Ovary (tissue), 9 donors: Measurements from ENCODE around the gene ROMO1. TPM values are rescaled to one million over a fixed set of nuclear protein-coding genes. Genes with fewer than 3 reads are reported as not detected.

Source experiments
- DNase-seq, 5 donors: peaks; one replicate each; pipeline ENCODE4 v3.0.0-alpha.2; 2019 to 2020
- H3K27ac ChIP-seq, 2 donors: fragments of 200-600 bp; one replicate each; pipeline versions ENCODE4 v1.5.1 to v1.8.0; 2019 to 2022
- H3K27me3 ChIP-seq: fragments of 200-600 bp; one replicate; pipeline ENCODE4 v1.8.0; 2022
- H3K36me3 ChIP-seq: fragments of 200-600 bp; sonication (generic); one replicate; pipeline ENCODE4 v1.5.1; 2019
- H3K4me1 ChIP-seq: one replicate; pipeline ENCODE4 v1.8.1; 2013; ENCODE audit warnings: mild to moderate bottlenecking, moderate library complexity; ENCODE audit not compliant: insufficient read depth
- H3K4me3 ChIP-seq: fragments of 200-600 bp; sonication (generic); one replicate; pipeline ENCODE4 v1.5.1; 2017
- H3K9me3 ChIP-seq, 2 donors: fragments of 200-600 bp in 1 of 2; sonication (generic) in 1 of 2; one replicate each; pipeline versions ENCODE4 v1.5.1 to v1.8.1; 2013 to 2019; ENCODE audit warnings: mild to moderate bottlenecking in 1 of 2, moderate library complexity in 1 of 2
- CTCF ChIP-seq, 3 donors: fragments of 450-650 bp in 2 of 3; fragments of 200-600 bp in 1 of 3; IDR thresholded peaks; one replicate each; pipeline versions ENCODE4 v1.5.1 to v1.8.0; 2016 to 2022; ENCODE audit warnings: antibody characterized with exemption in 3 of 3, mild to moderate bottlenecking in 1 of 3
- EP300 ChIP-seq: sonication (generic); formaldehyde crosslinking; IDR thresholded peaks from one replicate; pipeline ENCODE4 v1.6.1; 2017; ENCODE audit warnings: antibody characterized with exemption
- POLR2A ChIP-seq: fragments of 450-650 bp; IDR thresholded peaks from one replicate; pipeline ENCODE4 v1.6.1; 2017; ENCODE audit warnings: antibody characterized with exemption, mild to moderate bottlenecking, moderate library complexity
- WGBS, 3 donors: extraction: QIAGEN DNeasy Blood & Tissue Kit in 1 of 3; methylation state at CpG; one replicate each; pipeline versions ENCODE4 v1.1.5 to v1.1.7; 2013 to 2017; 5-methylcytosine and 5-hydroxymethylcytosine counted together
- intact Hi-C, 4 donors: fragments of 100-400 bp; cut with DNase I; formaldehyde crosslinking; loops; one replicate each; pipeline versions ENCODE4 v1.11.0 to v1.15.1; 2022 to 2023
- polyA plus RNA-seq, 2 donors: library from polyadenylated mRNA; stranded (reverse); fragments of 200-250 nt in 1 of 2; fragments of 350-450 nt in 1 of 2; fragmentation: Illumina TruSeq in 1 of 2; extraction: RNeasy Lipid Tissue Mini Kit (QIAGEN cat#74804) in 1 of 2; gene quantifications; one replicate each; pipeline ENCODE4 v1.2.3, GENCODE V29; 2013 to 2014
- total RNA-seq, 7 donors: library from RNA; depleted of rRNA in 2 of 7; stranded (reverse); fragments of >200 nt in 2 of 7; fragmentation: NEBNext Ultra II Directional in 3 of 7; extraction: Animal tissue kit (Norgen Biotek cat#: 25700) in 3 of 7; gene quantifications; one replicate each; pipeline versions ENCODE4 v1.1.0 to v1.2.4, GENCODE V29; 2016 to 2023
- donor health status: DM: no; HTN: no; CAD: no; lungs with moderate emphysema.
- donor health status: DM: no; HTN: no; CAD: no.
- donor health status: Bipolar disorder and iron deficiency.
- donor health status: DM: yes; HTN: yes; CAD: no.
- donor health status: DM: no; HTN: no; CAD: no.
- donor health status: DM: yes; HTN: yes; CAD: no.

Gene ROMO1
- total and polyA plus RNA-seq, 9 donors = 23.2 to 404 (median 112) TPM

DNA sequence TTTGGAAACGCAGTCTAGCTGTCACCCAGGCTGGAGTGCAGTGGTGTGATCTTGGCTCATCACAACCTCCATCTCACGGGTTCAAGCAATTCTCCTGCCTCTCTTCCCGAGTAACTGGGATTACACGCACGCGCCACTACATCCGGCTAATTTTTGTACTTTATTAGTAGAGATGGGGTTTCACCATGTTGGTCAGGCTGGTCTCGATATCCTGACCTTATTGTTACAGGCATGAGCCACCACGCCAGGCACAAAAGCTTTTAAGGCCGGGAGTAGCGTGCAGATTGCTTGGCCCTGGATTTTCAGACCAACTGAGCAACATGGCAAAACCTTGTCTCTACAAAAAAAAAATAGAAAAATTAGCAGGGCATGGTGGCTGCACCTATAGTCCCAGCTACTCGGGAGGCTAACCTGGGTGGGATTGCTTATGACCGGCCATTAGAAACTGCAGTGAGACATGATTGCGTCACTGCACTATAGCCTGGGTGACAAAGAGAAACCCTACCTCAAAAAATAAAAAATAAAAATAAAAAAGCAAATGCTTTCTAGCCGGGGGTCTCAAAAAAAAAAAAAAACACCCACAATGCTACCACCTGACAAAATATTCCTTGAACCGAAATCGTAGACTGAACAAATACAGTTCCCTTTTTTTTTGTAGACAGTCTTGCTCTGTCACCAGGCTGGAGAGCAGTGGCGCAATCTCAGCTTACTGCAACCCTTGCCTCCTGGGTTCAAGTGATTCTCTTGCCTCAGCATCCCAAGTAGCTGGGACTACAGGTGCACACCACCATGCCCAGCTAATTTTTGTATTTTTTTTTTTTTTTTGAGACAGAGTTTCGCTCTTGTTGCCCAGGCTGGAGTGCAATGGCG, 27.9 kb downstream of the ROMO1 start:
- Histone ChIP-seq H3K4me3 (no peak overlapping the region), H3K27ac (no peak overlapping the region), H3K36me3 (no peaks in the 10 kb centered on the region), H3K4me1 (peaks cover 3% of the 10 kb centered on the region), H3K9me3 (no peaks in the 10 kb centered on the region), H3K27me3 (no peaks in the 10 kb centered on the region)
- WGBS, 3 donors = 90 to 94% (median 93%) methylated on average over 20 of the region's 20 CpGs
- no peak for DNase-seq
- TF ChIP-seq EP300 = no peak
- no peak for TF ChIP-seq CTCF (IDR thresholded peaks at IDR 0.05)
- TF ChIP-seq POLR2A = no peak
- intact Hi-C loops = no loop called here

DNA sequence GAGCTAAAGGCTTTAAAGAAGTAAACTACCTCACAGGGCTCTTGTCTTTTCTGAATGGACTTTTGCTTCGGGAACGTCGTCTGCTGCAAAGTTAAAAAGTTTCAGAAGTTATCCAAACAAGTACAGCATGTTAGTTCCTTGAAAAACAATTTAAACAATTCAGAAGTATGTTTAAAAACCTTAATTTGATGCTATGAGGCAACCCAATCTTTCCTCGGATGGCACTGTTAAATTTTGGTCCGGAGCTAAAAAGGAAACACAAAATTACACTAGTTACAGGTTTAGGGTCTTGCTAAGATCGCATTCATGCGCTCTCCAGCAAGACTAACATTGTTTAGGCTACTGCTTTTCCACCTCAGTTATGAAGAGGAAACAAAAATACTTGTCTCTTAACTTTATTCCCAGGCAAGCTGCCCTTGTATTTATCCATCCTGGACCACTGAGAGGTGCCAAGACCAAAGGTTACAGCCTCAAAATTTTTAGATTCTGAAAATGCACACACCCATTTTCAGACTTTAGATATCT, 30.1 kb downstream of the ROMO1 start:
- intact Hi-C loops = no loop called here
- peaks cover 11% of the 10 kb centered on the region for H3K4me1 ChIP-seq
- no peak overlapping the region for H3K27ac ChIP-seq
- no peaks in the 10 kb centered on the region for H3K36me3 ChIP-seq
- TF ChIP-seq EP300 (no peak), POLR2A (no peak), CTCF (IDR thresholded peaks at IDR 0.05) (no peak)
- H3K9me3 ChIP-seq = no peaks in the 10 kb centered on the region
- 34 to 52% (median 43%) methylated on average over 7 of the region's 7 CpGs for WGBS, 3 donors
- no peaks in the 10 kb centered on the region for H3K27me3 ChIP-seq
- no peak for DNase-seq
- H3K4me3 ChIP-seq = no peak overlapping the region

- no peak for DNase-seq
- Histone ChIP-seq H3K4me3 (no peak overlapping the region), H3K36me3 (no peaks in the 10 kb centered on the region), H3K27me3 (no peaks in the 10 kb centered on the region), H3K9me3 (no peaks in the 10 kb centered on the region), H3K27ac (no peak overlapping the region), H3K4me1 (peaks cover 11% of the 10 kb centered on the region)
- intact Hi-C loops = loop anchor here in 1 of 4 donors (10.0 kb wide), 1 partner anchor 155 kb away; no protein-coding TSS in a partner anchor
- TF ChIP-seq EP300 = no peak
- 46 to 61% (median 55%) methylated on average over 2 of the region's 2 CpGs for WGBS, 3 donors
Measured at GRCh38 chr20:35729836-35730582, 30.8 kb downstream of the ROMO1 start.

DNA sequence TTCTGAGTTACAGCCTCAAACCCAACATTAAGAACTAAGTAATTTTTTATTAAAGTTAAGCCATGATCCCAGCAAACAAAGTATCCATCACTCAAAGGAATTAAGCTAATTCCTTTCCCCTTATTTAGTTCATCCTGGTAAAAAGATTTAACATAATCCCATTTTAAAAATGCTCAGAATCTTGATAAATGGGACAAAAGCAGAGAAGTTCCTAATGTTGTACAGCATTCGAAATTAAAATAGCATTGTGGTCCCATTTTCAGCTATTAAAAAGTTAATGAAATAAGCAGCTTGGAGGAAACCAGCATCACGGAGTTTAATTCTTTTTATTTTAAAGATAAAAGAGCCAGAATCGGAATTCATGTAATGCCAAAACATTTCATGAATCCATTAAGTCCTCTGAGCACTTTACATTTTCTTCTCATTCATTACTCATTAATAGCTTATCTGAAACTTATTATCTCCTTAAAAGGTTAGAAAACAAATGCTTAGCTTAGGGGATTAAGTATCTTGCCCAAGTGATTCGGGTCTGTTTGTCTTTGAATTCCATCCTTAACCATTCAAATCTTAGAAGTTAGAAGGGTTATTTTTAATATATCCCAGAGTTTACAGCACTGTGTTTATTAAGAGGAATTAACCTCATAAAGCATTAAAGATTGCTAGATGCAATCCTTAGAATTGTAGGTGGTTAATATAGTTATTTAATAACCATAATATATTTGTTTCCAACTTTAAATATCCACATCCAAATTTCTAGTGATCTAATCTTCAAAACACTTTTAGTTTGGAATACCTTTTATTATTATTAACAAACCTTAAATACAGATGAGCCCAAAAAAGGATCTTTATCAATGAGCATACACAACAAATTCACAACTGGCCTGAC, 31.6 kb downstream of the ROMO1 start:
- intact Hi-C loops = loop anchor here in 1 of 4 donors (10.0 kb wide), 1 partner anchor 154 kb away; no protein-coding TSS in a partner anchor
- no peak for TF ChIP-seq POLR2A
- no peak for TF ChIP-seq EP300
- no peak for TF ChIP-seq CTCF (IDR thresholded peaks at IDR 0.05)

More for the DNA sequence above, 31.6 kb downstream of the ROMO1 start:
- Histone ChIP-seq H3K9me3 (no peaks in the 10 kb centered on the region), H3K4me3 (no peak overlapping the region), H3K27ac (no peak overlapping the region), H3K4me1 (peaks cover 11% of the 10 kb centered on the region), H3K36me3 (no peaks in the 10 kb centered on the region), H3K27me3 (no peaks in the 10 kb centered on the region)
- DNase-seq = no peak
- WGBS, 3 donors = 18 to 22% (median 18%) methylated on average over 4 of the region's 4 CpGs
